Raji (cell line): ENCODE data around the gene HMGCL.

Experiments
- POLR2A ChIP-seq: IDR thresholded peaks from 2 replicates; pipeline ENCODE4 v1.6.1; 2011; ENCODE audit warnings: low read depth, low read length, control low read depth; ENCODE audit not compliant: insufficient read depth

HMGCL gene

DNA sequence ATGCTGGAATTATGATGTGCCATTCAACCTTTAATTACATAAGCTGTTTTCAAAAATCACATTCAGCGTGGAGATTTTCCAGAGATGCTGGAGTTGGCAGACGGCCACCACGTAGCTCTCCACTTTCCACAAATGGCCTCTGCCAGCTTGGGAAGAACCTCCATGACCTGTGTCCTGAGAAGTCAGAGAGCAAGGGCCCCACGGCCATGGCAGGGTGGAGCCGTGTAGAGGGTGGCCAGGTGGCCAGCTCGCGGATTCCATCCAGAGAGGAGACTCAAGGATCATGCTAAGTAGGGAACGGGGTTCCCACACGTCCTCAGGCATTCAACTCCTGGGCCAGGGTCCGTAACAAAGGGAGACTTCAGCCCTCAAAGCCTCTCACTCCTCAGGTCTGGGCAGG lies 23.4 kb downstream of the HMGCL start:
- TF ChIP-seq POLR2A = no peak

DNA sequence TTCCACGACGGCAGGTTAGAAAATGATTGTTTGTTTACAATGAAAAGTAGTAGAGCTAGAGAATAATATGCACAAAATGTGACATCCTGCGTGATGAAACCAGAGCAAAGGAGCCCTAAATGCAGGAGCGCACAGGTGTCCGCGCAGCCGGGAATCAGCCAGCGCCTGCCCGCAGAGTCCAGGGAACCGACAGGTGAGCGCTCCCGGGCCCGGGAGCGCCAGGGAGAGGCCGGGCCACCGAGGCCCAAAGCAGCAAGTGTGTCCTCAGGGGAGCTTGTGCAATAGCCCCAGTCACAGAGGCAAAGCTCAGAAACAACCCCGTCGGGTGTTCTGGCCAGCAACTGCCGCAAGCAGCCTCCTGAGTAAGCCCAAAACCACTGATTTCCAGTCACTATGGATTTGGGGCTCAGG lies 23.9 kb downstream of the HMGCL start:
- TF ChIP-seq POLR2A = no peak

DNA sequence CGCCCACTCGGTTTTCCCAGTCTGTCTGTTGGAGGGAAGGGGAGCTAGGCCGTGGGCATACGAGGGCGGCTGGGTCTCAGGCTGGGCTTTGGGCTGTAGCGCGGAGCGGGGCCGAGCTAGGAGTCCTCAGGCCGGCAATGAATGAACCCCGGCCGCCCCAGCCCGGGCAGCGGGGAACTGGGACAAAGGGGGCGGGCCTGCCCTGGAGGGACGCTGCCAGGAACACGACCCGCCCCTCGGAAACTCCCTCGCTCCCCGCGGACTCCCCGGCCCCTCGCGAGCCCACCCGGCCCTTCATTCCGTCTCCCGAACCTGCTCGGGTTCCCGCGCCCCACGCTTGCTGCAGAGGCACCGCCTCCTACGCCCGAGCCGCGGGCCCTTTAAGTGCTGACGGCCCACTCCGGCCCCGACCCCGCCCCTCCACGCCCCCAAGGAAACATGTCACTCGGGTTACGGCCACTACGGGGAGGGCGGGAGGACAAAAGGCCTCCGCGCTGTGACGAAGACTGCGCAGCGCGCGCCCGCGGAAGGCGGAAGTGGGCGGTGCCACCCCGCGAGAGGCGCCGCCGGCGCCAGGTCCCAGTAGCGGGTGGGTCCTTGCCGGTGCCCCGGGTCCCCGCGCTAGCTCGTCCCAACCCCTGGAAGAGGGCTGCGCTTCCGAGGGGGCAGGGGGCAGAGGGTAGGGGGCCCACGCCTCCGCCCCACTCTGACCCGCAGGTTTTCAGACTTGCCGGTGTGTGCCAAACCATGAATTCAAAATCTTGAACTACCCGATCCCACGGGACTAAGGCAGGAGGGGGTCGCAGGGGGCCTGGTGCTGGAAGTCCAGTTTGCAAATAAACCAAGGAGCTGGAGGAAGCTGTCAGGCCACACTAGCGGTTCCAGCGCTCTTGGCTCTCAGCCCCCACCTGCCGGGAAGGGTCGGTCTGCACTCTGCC lies 24.6 kb downstream of the HMGCL start, which contains the start of gene GALE:
Gene GALE (minus strand): TSS at position 355 of the 938 bp plus-strand sequence. CDS start 1,747 bp downstream, outside the sequence.
- TF ChIP-seq POLR2A = peak; percentile 91

DNA sequence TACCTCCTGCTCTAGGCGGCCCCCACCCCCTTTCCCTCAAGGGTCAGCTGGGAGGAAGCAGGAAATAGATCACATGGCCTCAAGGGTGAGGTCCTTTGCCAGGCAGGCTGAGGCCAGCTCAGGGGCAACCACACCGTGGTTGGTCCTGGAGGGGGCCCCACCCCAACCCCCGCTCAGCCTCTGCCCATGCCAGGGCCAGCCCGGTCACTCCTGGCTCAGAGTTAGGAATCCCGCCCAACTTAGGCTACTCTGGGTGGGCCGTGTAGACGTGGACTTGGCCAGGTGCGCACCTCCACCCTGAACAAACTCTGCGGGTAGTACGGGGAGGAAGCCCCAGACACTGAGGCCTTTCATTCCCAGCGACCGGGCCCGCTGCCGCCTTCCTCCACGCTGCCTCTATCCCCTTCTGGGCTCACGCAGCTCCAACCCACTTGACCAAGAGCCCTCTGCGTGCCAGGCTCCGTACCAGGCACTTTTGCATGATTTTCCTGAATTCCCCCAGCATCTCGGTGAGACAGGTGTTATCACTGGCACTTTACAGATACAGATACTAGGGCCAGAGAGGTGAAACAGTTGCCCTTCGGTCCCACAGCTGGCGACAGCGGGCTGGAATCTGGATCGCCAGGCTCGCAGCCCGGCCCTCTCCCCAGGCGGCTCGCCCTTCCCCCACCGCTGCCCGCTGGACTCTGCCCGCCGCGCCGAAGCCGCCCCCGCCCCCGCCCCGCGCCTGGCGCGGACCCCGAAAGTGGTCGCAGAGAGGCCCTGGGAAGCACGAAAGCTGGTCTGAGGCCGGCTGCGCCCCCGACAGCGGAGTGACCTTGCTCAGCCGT lies 25.4 kb downstream of the HMGCL start:
- TF ChIP-seq POLR2A = peak; percentile 21; the same call in 1 of the 2 replicates

DNA sequence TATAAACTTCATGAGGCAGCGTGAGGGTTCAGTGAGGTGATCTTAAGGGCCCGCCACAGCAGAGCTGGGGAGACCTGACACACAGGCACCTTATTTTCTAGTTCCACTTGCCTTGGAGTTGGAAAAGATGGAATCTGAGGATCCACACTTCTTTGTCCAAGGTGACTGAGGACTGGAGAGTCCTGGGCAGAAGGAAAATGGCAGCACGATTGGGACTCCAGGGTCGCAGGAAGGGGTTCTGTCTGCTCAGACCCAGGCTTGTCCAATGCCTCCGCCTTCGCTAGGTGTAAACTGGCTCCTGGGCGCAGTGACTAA lies 26.0 kb downstream of the HMGCL start:
- TF ChIP-seq POLR2A = no peak

DNA sequence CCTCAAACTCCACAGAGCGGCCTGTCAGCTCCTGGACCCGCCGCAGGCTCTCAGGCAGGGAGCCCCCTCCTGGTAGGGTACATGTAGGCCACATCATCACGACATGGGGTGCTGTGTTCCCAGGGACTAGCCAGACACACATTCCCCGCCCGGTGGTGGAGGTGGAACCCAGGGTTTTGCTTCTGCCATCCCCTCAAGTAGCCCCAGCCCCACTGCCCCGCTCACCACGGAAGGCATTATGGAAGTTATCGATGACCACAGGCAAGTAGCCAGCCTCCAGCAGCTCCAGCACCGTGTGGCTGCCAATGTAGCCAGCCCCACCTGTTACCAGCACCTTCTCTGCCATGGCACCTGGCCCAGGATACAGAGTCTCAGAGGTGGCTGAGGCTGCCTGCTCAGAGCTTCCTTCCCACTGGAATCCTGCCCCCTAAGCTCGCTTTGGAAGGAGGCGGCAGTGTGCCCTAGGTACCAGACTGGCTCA lies 26.5 kb downstream of the HMGCL start:
- no peak for TF ChIP-seq POLR2A

DNA sequence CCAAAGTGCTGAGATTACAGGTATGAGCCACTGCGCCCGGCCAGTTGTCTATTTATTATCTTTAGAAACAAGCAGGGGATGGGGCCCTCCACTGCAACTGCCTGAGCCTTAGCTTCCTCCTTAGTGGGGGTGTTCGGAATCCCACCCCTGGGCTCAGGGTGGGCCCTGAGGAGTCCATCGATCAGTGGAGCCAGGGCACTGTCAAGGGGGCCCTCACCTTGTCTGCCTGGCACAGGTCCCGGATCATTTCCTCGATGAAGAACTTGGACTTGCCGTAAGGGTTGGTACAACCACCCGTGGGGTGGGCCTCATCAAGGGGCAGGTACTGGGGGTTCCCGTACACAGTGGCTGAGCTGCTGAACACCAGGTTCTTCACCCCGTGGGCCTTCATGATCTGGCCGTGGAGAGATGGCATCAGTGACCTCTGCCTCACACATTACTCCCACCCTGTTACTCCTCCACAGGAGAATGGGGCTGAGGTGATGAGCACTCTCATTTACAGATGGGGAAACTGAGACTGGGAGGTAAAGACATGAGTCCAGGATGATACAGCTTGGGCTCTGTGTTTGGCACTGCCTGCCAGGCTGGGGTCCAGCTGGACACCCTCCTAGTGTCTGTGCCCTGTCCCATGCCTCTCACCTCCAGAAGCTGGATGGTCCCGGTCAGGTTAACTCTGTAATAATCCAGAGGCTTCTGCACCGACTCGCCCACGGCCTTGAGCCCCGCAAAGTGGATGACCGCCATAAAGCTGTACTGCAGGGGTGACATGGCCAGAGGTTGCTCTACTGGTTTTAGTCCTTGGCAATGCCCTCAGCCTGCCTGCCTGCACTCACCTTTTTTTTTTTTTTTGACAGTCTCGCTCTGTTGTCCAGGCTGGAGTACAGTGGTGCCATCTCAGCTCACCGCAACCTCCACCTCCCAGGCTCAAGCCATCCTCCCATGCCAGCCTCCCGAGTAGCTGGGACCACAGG lies 27.5 kb downstream of the HMGCL start:
- TF ChIP-seq POLR2A = 0 out of 2 replicates have a peak, but pooled peaks have one; percentile 20

DNA sequence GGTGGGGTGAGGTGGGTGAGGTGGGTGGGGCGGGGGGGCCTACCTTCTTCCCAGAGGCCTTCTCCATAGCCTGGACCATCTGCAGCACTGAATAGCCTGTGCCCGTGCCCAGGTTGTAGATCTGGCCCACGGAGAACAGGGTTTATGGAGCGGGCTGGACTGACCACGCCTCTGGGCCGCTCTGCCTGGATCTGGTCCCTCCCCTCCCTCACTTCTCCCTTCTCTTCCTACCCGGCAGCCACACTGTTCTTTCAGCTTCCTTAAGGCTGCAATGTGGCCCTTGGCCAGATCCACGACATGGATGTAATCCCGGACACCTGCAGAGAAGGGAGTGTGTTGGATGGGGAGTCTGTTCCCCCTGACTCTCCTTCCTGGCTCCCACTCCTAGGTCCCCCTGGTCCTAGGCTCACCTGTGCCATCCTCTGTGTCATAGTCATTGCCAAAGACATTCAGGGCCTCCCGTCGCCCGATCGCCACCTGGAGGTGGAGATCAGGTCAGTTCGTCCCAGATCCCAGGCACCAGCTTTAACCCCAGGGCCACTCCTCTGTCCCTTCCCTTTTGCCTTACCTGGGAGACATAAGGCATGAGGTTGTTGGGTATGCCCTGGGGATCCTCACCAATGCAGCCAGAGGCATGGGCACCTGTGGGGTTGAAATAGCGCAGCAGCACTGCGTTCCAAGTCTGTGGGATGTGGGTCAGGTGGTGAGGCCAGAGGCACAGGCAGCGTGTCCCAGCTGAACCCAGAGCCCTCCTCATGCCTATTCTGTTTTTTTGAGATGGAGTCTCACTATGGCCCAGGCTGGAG lies 28.6 kb downstream of the HMGCL start:
- TF ChIP-seq POLR2A = no peak

DNA sequence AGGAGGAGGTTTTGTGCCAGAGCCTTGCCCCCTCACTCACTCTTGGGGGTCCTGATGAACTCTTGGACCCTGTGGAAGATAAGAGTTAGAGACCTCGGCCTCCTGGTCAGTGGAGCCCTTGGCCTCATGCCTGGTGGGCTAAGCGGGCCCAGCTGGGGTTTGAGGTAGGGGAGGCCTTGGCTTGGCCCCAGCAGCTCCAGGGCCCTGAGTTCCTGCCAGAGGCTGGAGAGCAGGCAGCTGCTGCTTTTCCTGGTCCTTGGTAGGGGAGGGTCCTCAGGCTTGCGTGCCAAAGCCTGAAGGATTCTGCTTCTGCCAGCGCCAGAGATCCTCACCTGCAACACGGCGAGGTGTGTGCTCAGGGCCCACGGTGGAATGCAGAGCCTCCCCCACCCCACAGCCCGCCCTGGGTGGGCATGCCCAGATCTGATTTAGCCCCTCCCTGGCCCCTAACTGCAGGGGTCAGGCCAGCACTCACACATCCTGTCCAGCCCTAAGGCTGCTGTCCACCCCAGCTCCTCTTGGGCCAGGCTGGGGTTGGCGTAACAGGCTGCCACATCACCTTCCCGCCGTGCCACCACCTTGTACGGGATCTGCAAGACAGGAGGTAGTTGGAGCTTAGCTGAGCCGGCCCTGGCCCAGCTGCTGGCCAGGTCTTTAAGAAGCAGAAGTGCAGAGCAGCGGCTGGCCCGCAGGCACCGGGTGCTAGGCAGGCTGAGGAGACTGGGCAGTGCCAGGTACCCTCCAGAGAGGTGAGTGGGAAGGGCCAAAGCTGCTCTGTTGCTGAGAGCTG lies 29.4 kb downstream of the HMGCL start:
- no peak for TF ChIP-seq POLR2A

DNA sequence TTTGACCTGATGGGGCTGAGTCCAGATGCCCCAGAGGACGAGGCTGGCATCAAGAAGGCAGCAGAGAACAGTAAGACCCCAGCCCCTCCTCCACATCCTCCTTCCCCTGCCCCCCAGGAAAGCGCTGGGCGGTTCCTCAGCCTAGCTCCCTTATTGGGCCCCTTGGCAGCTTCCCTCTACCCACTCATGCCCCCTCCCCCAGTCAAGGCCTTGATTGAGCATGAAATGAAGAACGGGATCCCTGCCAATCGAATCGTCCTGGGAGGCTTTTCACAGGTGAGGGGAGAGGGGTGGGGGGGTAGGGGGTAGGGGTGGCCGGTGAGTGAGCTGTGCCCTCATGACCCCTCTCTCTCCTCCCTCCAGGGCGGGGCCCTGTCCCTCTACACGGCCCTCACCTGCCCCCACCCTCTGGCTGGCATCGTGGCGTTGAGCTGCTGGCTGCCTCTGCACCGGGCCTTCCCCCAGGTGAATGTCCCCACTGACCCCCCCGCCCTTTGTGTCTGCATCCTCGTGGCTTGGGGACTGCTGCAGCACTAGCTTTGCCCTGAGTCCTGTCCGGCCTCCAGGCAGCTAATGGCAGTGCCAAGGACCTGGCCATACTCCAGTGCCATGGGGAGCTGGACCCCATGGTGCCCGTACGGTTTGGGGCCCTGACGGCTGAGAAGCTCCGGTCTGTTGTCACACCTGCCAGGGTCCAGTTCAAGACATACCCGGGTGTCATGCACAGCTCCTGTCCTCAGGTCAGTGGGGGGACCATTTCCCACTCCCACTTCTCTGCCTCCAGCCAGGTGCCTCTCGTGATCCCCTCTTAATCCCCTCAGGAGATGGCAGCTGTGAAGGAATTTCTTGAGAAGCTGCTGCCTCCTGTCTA lies 31.1 kb downstream of the HMGCL start:
- TF ChIP-seq POLR2A = no peak

DNA sequence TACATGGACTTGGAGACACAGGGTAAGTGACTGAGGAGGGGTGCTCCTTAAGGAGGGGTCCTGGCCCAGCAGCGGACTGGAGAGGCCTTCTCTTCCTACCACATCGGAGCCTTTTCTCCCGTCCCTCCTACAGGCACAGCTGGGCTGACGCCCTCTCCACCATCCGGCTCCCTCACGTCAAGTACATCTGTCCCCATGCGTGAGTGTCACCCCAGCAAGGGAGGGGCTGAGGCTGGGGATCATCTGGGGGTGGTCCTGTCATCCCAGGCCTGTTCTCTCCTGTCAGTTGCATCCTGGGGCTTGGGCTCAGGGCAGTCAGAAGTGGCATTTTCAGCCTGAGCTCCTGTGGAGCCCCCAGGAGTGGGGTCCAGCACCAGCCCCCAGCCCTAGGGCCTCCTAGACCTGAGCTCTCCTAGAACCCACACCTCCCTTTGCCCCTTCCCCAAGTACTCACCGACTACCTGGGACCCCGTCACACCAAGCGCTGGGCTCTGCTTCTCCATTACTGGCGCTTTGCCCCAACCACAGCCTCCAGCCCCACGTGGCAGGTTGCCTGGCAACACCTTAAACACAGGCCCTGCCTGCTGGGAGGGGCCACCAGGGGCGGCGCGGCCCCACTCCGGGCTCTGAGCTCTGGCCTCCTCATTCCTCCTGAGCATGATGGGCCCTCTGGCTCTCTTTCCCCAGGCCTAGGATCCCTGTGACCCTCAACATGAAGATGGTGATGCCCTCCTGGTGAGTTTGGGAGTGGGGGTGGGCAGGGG lies 32.0 kb downstream of the HMGCL start:
- TF ChIP-seq POLR2A = no peak

DNA sequence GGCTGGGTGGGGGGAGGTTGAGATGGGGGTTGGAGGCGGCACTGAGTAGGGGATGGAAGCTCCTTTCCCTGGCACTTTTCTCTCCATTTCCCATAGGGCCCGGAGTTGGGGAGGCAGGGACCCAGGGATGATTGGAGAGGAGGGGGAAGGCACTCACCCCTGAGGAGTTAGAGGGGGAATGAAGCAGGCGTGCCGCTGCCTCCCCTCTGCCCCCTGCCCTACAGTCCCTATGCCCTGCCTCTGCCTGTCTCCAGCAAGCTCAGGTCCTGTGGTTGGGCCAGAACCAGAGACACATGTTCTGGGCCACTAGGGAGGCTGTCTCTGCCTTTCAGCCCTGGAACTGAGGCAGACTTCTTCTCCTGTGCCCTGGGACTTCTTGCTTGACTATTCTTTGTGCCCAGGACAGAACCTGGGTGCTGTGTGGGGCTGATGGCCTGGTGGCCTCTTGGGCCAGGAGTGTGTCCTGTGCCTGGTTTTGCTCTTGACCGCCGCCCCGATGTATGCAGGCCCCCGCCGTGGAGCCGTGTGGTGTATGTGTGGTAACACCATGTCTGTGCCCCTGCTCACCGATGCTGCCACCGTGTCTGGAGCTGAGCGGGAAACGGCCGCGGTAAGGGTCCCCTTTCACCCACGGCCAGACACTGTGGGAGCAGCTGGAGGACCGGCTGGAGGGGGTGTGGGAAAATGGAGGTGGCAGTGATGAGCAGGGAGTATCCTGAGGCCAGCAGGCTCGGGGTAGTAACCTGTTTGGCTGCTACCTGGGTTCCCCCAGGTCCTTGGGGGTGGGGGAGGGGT lies 32.9 kb downstream of the HMGCL start:
- TF ChIP-seq POLR2A = no peak
